GM18951 (cell line): ENCODE results near the gene TMA16.

Experiments
- POLR2A ChIP-seq: IDR thresholded peaks from 4 replicates; pipeline ENCODE4 v1.6.1; 2011; ENCODE audit warnings: mild to moderate bottlenecking; ENCODE audit not compliant: insufficient read length, insufficient read depth; ENCODE audit errors: extremely low read depth
- in situ Hi-C: fragments of 300-500 bp; cut with MboI; formaldehyde crosslinking; loops from one replicate; pipeline ENCODE4 v1.12.0; 2022; ENCODE audit warnings: low sequenced_read_pairs, mixed read lengths, inconsistent platforms; ENCODE audit not compliant: unreplicated experiment

TMA16 gene

DNA sequence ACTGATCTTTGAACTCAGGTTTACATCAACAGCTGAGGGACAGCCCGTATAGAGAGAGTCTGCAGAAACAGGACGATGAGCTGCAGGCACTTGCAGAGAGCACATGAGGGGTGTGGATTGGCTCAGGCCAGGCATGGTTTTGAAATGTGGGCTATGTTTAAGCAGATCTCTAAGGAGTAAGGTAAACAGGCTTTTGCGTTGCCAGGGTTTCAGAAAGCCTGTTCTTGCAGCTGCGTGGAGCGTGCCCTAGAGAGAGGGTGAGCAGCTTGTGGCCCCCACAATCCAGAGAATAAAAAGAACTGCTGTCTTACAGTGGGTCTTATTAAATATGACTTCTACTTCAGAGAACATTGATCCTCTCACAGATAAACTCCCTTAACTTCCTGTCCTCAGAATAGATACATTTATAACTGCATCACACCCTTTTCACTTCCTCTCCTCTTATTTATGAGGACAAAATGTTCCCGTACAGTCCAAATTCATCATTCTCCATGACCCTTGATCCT lies 64.1 kb downstream of the TMA16 start:
- no peak for TF ChIP-seq POLR2A
- in situ Hi-C loops: loop anchor here (10.0 kb wide), 1 partner anchor 126 kb away; no protein-coding TSS in a partner anchor

DNA sequence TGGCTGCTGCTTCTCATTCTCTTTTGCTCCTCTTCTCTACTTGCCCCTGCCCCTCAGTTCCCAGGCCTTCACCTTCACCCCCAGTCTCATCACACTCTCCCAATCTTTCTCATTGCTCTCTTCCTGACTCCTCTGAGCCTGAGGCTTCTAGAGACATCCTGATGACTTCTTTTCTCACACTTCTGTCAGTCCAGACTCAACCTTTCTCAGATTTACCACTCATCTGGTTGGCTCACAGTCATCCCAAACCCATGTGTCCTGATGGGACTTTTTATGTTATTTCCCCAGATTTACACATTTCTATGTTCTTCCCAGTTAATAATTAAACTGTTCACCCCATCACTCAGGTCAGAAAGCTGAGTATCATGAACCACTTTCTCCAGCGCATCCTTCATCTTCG lies 68.0 kb downstream of the TMA16 start:
- TF ChIP-seq POLR2A: no peak
- in situ Hi-C loops: no loop called here

DNA sequence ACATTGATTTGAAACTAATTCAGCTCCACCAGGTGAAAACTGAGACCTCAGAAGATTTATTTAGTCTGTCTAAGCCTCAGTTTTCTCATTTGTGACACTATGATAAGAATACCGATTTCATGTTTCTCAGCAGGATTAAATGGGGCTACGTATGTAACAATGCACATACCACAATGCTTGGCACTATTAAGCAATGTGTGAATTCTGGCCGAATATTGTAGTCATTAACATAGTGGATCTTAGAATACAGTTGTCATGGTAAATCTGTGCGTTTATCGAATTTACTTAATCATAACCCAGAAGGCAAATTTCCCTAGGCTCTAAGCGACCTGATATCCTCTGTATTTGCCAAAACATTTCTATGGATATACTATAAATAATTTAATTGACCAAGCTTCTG lies 69.1 kb downstream of the TMA16 start:
- TF ChIP-seq POLR2A: no peak
- in situ Hi-C loops: no loop called here

DNA sequence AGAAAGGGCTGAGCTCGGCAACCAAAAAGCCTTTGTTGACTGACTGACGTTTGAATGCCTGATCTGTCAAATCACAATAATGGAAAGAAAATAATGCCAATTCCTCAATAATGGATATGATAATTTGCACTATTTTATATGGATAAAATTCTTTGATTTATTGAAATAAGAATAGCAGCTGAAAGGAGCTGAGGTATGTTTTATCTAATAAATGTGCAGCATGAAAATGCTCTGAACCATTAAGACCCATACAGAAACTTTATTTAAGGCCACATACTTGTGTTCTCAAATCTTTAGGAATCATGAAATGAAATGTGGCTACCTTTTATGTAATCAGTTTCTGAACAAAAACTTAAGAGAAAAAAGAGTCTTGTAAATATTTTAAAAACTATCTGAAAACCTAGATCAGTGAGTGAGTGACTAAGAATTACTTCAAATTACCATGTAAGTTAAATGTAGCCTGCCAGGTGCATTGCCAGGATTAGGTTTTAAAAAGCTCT lies 69.8 kb downstream of the TMA16 start:
- TF ChIP-seq POLR2A: no peak
- in situ Hi-C loops: no loop called here

DNA sequence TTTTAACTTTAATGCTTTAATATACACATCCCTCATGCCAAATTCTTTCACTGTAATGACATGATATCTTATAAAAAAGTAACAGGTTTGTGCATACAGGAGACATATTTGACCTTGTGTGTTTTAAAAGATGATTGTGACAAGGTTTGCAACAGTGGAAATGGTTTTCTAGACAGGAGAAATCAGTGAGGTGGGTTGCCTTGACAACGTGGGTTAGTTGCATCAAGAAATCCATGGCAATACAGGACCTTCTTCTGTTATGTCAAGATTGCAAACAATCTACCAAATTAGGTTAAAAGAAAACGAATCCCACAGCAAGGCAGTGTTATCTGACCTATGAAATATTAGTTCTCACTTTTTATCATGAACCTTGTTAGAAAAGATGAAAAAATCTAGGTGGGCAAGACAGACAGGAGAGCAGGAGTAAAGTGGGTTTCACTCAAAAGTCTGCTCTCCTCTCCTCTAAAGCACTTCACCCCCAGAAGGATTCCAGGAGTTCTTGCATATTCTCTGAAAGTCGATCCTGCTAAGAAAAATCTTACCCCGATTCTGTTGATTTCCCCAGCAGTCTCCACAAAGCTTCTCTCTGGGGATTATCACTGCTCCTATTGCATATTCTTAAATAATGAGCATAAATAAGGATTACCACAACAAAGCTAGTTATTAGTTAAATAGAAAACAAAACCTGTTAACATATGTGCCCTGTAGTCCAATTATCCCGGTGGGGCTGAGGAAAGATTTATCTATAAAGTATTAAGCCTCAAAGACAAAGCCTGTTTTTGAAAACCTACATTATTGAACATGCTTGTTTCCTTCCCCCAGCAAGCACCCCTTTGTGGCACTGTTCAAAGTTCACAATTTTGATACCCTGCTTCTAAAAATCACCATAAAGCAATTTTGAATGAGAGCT lies 71.0 kb downstream of the TMA16 start:
- in situ Hi-C loops: no loop called here
- no peak for TF ChIP-seq POLR2A

DNA sequence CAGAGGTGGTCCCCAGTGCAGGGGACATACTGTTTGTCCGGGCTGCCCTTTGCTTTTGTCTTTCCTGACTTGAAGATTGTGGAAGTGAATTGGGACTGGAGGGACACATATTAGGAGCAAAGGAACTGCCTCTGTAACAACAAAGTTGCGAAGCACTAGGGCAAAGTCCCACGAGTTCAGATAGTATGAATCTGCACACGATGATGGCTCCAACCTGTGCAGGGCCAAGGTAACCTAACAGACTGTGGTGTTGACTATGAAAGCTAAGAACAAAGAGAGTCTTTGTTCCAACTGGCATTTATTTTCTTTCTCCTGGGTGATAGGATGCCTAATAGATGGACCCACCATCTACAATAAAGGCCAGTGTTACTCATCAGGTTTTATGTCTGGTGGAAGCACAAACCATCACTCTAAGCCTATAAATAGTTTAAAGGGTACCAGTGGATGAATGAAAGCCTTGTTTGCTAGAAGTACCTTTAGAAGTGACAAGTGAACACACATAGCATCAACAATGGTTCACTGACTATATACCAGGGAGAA lies 71.8 kb downstream of the TMA16 start:
- TF ChIP-seq POLR2A: no peak
- in situ Hi-C loops: no loop called here

DNA sequence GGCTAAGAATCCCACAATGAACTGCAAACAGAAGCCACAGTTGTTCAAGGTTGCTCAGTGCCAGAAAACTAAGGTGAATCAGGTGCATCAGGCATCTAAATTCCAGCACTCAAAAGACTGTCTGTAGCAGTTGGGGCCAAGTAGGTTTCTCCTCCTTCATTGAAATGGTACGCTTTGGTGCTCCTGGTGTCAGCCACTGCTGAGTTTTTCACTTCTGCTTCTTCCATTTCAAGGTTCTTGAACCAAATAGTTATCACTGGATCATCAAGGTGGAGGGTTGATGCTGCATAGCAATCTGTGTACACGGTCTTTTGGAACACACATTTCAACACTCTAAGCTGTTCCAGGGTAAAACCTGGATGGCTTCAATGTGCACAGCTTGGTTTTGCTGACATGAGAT lies 74.4 kb downstream of the TMA16 start:
- in situ Hi-C loops: no loop called here
- TF ChIP-seq POLR2A: no peak
